Measurements from ENCODE around the gene PPID. TPM values are rescaled to one million over a fixed set of nuclear protein-coding genes. Genes with fewer than 3 reads are reported as not detected.
"Not testable (repeated sequence)": the region's sequence is repeated elsewhere in the genome, so short reads cannot be mapped to it uniquely, and the experiment has no call there.

Gene PPID
- total and polyA plus RNA-seq, 2 of the 4 experiments (the other 2 are of a cell fraction) = 11.8 to 21.1 TPM

GRCh38 chr4:158664806-158665205 lies 58.4 kb downstream of the PPID start:
- Histone ChIP-seq H4K91ac (ENCODE audit: insufficient read depth, low read depth, low read length) (no peak overlapping the region), H2AFZ (replicated peaks; ENCODE audit: low read length, poor library complexity) (no peak overlapping the region), H3K79me1 (ENCODE audit: low read depth in 1 of 2, low read length in 2 of 2) (peaks cover 0 to 10% of the 10 kb centered on the region in 2 experiments; a peak in 2 of 4 replicates), H4K8ac (ENCODE audit: low read depth in 2 of 2, low read length in 2 of 2) (no peak overlapping the region), H3K56ac (ENCODE audit: extremely low read depth, insufficient read depth, low read length) (no peak overlapping the region), H3K27me3 (ENCODE audit: control insufficient read depth, insufficient read depth, low read length) (no peaks in the 10 kb centered on the region), H2BK20ac (ENCODE audit: low read depth, low read length) (no peak overlapping the region), H3K18ac (ENCODE audit: low read depth, low read length) (no peak overlapping the region), H3K4ac (ENCODE audit: low read depth, low read length) (no peak overlapping the region), H2BK5ac (ENCODE audit: low read depth, low read length, poor library complexity, severe bottlenecking) (no peak overlapping the region), H3K9me1 (ENCODE audit: insufficient read depth, low read length) (no peaks in the 10 kb centered on the region), H4K5ac (ENCODE audit: low read depth, low read length) (no peak overlapping the region), H2BK120ac (ENCODE audit: low read depth, low read length) (no peak overlapping the region), H3K14ac (replicated peaks; ENCODE audit: low read depth, low read length) (no peak overlapping the region), H3K4me2 (ENCODE audit: low read depth, low read length) (no peak overlapping the region), H2BK15ac (ENCODE audit: low read depth, low read length) (no peak overlapping the region), H3K36me3 (ENCODE audit: control insufficient read depth, insufficient read depth, low read length) (no peaks in the 10 kb centered on the region), H3K23ac (ENCODE audit: low read depth, low read length) (no peak overlapping the region), H3K9ac (ENCODE audit: low read depth, low read length) (no peak overlapping the region), H4K20me1 (ENCODE audit: insufficient read depth, low read length) (no peaks in the 10 kb centered on the region), H3K9me3 (ENCODE audit: control insufficient read depth, insufficient read depth, low read length) (no peaks in the 10 kb centered on the region), H3K4me3 (ENCODE audit: insufficient read depth, low read depth, low read length) (no peak overlapping the region), H3K27ac (ENCODE audit: insufficient read depth, low read length) (no peak overlapping the region), H2AK9ac (replicated peaks; ENCODE audit: low read depth, low read length, poor library complexity) (no peak overlapping the region), H3K4me1 (ENCODE audit: control insufficient read depth, insufficient read depth, low read length) (no peaks in the 10 kb centered on the region), H2AK5ac (ENCODE audit: low read depth, low read length) (no peak overlapping the region)
- intact Hi-C loops (cut with micrococcal nuclease) = no loop called here
- ATAC-seq (ENCODE audit: low read depth) = no peak
- no TSS peak for BruUV-seq (replicated peaks)
- WGBS, 2 experiments (ENCODE audit: extremely low coverage in 2 of 2, insufficient read length in 1 of 2) = 100% methylated on average over 4 of the region's 18 CpGs; no CpG with 5 or more reads in 1 of the 2 experiments
- dilution Hi-C loops (cut with HindIII; ENCODE audit: low sequenced_read_pairs, unreplicated experiment) = no loop called here
- no peak for DNase-seq
- in situ Hi-C loops (cut with MboI; ENCODE audit: low sequenced_read_pairs) = no loop called here
- ChIA-PET CTCF (no interaction called here), POLR2A (ENCODE audit: unreplicated experiment) (no interaction called here)
- no peak for TF ChIP-seq RAD21 (IDR thresholded peaks at IDR 0.05; ENCODE audit: low read length)
- no peak for TF ChIP-seq ELK1 (IDR thresholded peaks at IDR 0.05; ENCODE audit: borderline replicate concordance, low read depth, low read length)

- H2AFZ ChIP-seq (replicated peaks; ENCODE audit: low read length, poor library complexity); H3K9ac ChIP-seq (ENCODE audit: low read depth, low read length); ATAC-seq (ENCODE audit: low read depth); H2AK9ac ChIP-seq (replicated peaks; ENCODE audit: low read depth, low read length, poor library complexity); H3K14ac ChIP-seq (replicated peaks; ENCODE audit: low read depth, low read length); BruUV-seq (replicated peaks); H3K4me1 ChIP-seq (ENCODE audit: control insufficient read depth, insufficient read depth, low read length); intact Hi-C loops (cut with micrococcal nuclease); in situ Hi-C loops (cut with MboI; ENCODE audit: low sequenced_read_pairs); H3K4me3 ChIP-seq (ENCODE audit: insufficient read depth, low read depth, low read length); H3K9me1 ChIP-seq (ENCODE audit: insufficient read depth, low read length); H3K27me3 ChIP-seq (ENCODE audit: control insufficient read depth, insufficient read depth, low read length); CTCF ChIA-PET; H3K27ac ChIP-seq (ENCODE audit: insufficient read depth, low read length); dilution Hi-C loops (cut with HindIII; ENCODE audit: low sequenced_read_pairs, unreplicated experiment); H3K23ac ChIP-seq (ENCODE audit: low read depth, low read length); H2BK15ac ChIP-seq (ENCODE audit: low read depth, low read length); H2BK5ac ChIP-seq (ENCODE audit: low read depth, low read length, poor library complexity, severe bottlenecking); DNase-seq; H3K4me2 ChIP-seq (ENCODE audit: low read depth, low read length); H3K4ac ChIP-seq (ENCODE audit: low read depth, low read length); H4K8ac ChIP-seq (ENCODE audit: low read depth in 2 of 2, low read length in 2 of 2); POLR2A ChIA-PET (ENCODE audit: unreplicated experiment); H3K79me1 ChIP-seq (ENCODE audit: low read depth in 1 of 2, low read length in 2 of 2); H2AK5ac ChIP-seq (ENCODE audit: low read depth, low read length); H3K56ac ChIP-seq (ENCODE audit: extremely low read depth, insufficient read depth, low read length); H3K18ac ChIP-seq (ENCODE audit: low read depth, low read length); H3K36me3 ChIP-seq (ENCODE audit: control insufficient read depth, insufficient read depth, low read length); H2BK20ac ChIP-seq (ENCODE audit: low read depth, low read length); H4K20me1 ChIP-seq (ENCODE audit: insufficient read depth, low read length); H4K5ac ChIP-seq (ENCODE audit: low read depth, low read length); H3K9me3 ChIP-seq (ENCODE audit: control insufficient read depth, insufficient read depth, low read length); H4K91ac ChIP-seq (ENCODE audit: insufficient read depth, low read depth, low read length); H2BK120ac ChIP-seq (ENCODE audit: low read depth, low read length): not testable (repeated sequence)
- no CpG with 5 or more reads among the region's 8 CpGs for WGBS, 2 experiments (ENCODE audit: extremely low coverage in 2 of 2, insufficient read length in 1 of 2)
Measured at GRCh38 chr4:158663707-158664625, 59.2 kb downstream of the PPID start.

Data from IMR-90 (cell line).